Thyroid gland (tissue), 4 donors: ENCODE measurements around the gene HDAC11.

Experiments
- POLR2A ChIP-seq, 2 donors: fragments of 450-650 bp; IDR thresholded peaks; one replicate each; pipeline ENCODE4 v1.6.1; 2017; ENCODE audit warnings: antibody characterized with exemption in 2 of 2, mild to moderate bottlenecking in 2 of 2, moderate library complexity in 1 of 2
- TF ChIP-seq, protein P1 (sequence below), 6 experiments: fragments of 200-600 bp in 3 of 6; fragments of 450-650 bp in 3 of 6; sonication (generic) in 3 of 6; IDR thresholded peaks; one replicate each; pipeline ENCODE4 v1.5.1; 2016 to 2019; ENCODE audit warnings: antibody characterized with exemption in 6 of 6, mild to moderate bottlenecking in 2 of 6, inconsistent platforms in 1 of 6, moderate library complexity in 1 of 6

DNA sequence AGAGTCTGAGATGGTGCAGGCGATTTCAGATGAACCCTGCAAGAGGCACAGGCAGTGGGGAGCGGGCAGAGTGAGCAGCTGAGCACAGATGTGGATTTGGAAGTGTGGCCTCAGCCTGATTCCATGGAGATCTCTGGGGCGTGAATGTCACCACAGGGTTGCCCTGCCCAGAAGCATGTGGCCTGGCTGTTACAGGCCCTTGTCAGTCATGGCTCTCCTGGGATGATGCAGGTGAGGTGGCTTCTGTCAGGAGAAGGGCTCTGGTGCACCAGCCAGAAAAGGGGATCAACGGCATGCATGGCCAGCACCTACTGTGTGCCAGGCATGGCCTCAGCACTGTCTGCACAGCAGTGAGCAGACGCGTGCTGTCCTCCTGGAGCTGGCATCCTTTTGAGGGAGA, 11.9 kb downstream of the HDAC11 start:
- no peak for TF ChIP-seq POLR2A (IDR thresholded peaks at IDR 0.05)
- TF ChIP-seq, protein P1, sequence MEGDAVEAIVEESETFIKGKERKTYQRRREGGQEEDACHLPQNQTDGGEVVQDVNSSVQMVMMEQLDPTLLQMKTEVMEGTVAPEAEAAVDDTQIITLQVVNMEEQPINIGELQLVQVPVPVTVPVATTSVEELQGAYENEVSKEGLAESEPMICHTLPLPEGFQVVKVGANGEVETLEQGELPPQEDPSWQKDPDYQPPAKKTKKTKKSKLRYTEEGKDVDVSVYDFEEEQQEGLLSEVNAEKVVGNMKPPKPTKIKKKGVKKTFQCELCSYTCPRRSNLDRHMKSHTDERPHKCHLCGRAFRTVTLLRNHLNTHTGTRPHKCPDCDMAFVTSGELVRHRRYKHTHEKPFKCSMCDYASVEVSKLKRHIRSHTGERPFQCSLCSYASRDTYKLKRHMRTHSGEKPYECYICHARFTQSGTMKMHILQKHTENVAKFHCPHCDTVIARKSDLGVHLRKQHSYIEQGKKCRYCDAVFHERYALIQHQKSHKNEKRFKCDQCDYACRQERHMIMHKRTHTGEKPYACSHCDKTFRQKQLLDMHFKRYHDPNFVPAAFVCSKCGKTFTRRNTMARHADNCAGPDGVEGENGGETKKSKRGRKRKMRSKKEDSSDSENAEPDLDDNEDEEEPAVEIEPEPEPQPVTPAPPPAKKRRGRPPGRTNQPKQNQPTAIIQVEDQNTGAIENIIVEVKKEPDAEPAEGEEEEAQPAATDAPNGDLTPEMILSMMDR (IDR thresholded peaks at IDR 0.05) = no peak
